Ascending aorta (tissue), 2 donors: ENCODE measurements around the gene ARL15. TPM values are rescaled to one million over a fixed set of nuclear protein-coding genes. Genes with fewer than 3 reads are reported as not detected.

Experiments
- DNase-seq, 2 donors: peaks; one replicate each; pipeline ENCODE4 v3.0.0-alpha.2; 2019; ENCODE audit warnings: low spot score in 2 of 2
- H3K27ac ChIP-seq, 2 donors: fragments of 200-600 bp; sonication (generic); one replicate each; pipeline ENCODE4 v1.5.1; 2016 to 2017; ENCODE audit warnings: mild to moderate bottlenecking in 1 of 2
- H3K27me3 ChIP-seq: fragments of 200-600 bp; sonication (generic); one replicate; pipeline ENCODE4 v1.5.1; 2017
- H3K36me3 ChIP-seq, 2 donors: fragments of 200-600 bp; sonication (generic); one replicate each; pipeline ENCODE4 v1.5.1; 2016
- H3K4me1 ChIP-seq, 2 donors: fragments of 200-600 bp; sonication (generic); one replicate each; pipeline ENCODE4 v1.5.1; 2016 to 2017; ENCODE audit warnings: mild to moderate bottlenecking in 1 of 2
- H3K4me3 ChIP-seq, 2 donors: fragments of 200-600 bp; sonication (generic); one replicate each; pipeline ENCODE4 v1.5.1; 2016 to 2017; ENCODE audit warnings: mild to moderate bottlenecking in 1 of 2
- H3K9me3 ChIP-seq, 2 donors: fragments of 200-600 bp; sonication (generic); one replicate each; pipeline ENCODE4 v1.5.1; 2016
- intact Hi-C: fragments of 100-400 bp; cut with DNase I; formaldehyde crosslinking; loops from one replicate; pipeline ENCODE4 v1.15.1; 2023
- total RNA-seq: library from RNA; depleted of rRNA; stranded (reverse); fragments of >200 nt; gene quantifications from one replicate; pipeline ENCODE4 v1.1.0, GENCODE V29; 2016
- TF ChIP-seq, protein P1 (sequence below), 3 experiments: fragments of 200-600 bp in 2 of 3; fragments of 450-650 bp in 1 of 3; sonication (generic) in 2 of 3; IDR thresholded peaks; one replicate each; pipeline ENCODE4 v1.5.1; 2016 to 2019; ENCODE audit warnings: antibody characterized with exemption in 3 of 3, mild to moderate bottlenecking in 1 of 3, moderate library complexity in 1 of 3

ARL15 gene
- total RNA-seq, 1 donor from 2014 or later: 12.5 TPM

DNA sequence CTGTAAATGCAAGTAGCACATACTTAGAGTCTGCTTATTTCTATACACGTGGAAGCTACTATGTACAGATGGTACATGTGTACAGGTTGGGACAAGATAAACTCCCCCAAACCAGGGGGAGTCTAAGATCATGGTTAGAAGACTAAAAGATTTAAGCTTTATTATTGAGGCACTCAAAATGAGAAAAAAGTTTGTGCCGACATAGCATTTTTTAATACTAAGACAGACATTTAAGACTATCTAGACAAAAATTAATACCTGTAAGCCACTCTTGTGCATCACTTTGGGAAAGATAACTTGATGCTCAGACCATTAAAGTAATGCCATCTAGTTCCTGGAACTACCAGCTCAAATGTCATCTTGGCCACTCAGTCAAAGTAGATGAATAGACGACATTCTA is 279.4 kb downstream of the ARL15 start:
- Histone ChIP-seq H3K27ac (no peak overlapping the region), H3K27me3 (no peaks in the 10 kb centered on the region), H3K4me1 (no peaks in the 10 kb centered on the region), H3K9me3 (no peaks in the 10 kb centered on the region), H3K4me3 (no peak overlapping the region), H3K36me3 (no peaks in the 10 kb centered on the region)
- intact Hi-C loops: no loop called here
- no peak for DNase-seq
- TF ChIP-seq, protein P1, sequence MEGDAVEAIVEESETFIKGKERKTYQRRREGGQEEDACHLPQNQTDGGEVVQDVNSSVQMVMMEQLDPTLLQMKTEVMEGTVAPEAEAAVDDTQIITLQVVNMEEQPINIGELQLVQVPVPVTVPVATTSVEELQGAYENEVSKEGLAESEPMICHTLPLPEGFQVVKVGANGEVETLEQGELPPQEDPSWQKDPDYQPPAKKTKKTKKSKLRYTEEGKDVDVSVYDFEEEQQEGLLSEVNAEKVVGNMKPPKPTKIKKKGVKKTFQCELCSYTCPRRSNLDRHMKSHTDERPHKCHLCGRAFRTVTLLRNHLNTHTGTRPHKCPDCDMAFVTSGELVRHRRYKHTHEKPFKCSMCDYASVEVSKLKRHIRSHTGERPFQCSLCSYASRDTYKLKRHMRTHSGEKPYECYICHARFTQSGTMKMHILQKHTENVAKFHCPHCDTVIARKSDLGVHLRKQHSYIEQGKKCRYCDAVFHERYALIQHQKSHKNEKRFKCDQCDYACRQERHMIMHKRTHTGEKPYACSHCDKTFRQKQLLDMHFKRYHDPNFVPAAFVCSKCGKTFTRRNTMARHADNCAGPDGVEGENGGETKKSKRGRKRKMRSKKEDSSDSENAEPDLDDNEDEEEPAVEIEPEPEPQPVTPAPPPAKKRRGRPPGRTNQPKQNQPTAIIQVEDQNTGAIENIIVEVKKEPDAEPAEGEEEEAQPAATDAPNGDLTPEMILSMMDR (IDR thresholded peaks at IDR 0.05): no peak

DNA sequence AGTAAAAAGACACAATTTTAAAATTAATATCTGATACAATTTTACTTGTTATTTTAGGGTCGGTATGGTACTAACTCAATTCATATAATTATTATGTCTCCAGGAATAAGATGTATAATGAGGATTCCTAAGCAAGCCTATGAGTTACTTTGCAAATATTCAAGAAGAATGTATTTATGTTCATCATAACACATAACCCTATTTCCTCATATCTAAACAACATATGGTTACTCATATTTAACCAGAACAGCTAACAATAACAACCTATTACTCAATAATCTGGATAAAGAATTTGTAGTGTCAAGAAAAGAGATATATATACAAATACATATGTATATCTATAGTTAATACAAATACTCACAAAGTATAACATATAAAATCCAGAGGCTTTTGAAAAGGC is 285.9 kb downstream of the ARL15 start:
- Histone ChIP-seq H3K27ac (no peak overlapping the region), H3K36me3 (no peaks in the 10 kb centered on the region), H3K4me3 (no peak overlapping the region), H3K9me3 (no peaks in the 10 kb centered on the region), H3K27me3 (no peaks in the 10 kb centered on the region), H3K4me1 (no peaks in the 10 kb centered on the region)
- intact Hi-C loops: no loop called here
- no peak for DNase-seq
- TF ChIP-seq, protein P1 (IDR thresholded peaks at IDR 0.05): no peak

DNA sequence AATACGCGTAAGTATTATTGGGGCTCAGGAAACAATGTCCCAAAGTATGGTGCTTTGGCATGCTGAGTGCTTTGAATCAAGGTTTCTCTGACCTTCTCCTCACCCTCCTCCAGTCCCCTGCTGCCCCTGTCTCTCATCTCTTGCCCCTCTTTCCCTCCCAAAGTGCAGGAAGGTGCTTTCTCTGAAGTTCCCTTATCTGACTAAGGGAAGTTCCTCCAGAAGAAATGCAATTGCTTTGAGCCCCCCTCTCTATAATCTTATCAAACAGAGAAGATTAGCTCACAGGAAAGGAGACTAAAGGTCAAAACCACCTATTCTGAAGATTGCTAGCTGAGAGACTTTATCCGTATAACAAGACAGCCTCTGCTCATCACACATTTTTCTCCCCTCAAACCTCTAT is 288.1 kb downstream of the ARL15 start:
- no peaks in the 10 kb centered on the region for H3K9me3 ChIP-seq
- H3K4me3 ChIP-seq: no peak overlapping the region
- H3K36me3 ChIP-seq: no peaks in the 10 kb centered on the region
- TF ChIP-seq, protein P1 (IDR thresholded peaks at IDR 0.05): no peak
- no peaks in the 10 kb centered on the region for H3K27me3 ChIP-seq
- intact Hi-C loops: no loop called here
- no peaks in the 10 kb centered on the region for H3K4me1 ChIP-seq
- no peak overlapping the region for H3K27ac ChIP-seq
- no peak for DNase-seq

DNA sequence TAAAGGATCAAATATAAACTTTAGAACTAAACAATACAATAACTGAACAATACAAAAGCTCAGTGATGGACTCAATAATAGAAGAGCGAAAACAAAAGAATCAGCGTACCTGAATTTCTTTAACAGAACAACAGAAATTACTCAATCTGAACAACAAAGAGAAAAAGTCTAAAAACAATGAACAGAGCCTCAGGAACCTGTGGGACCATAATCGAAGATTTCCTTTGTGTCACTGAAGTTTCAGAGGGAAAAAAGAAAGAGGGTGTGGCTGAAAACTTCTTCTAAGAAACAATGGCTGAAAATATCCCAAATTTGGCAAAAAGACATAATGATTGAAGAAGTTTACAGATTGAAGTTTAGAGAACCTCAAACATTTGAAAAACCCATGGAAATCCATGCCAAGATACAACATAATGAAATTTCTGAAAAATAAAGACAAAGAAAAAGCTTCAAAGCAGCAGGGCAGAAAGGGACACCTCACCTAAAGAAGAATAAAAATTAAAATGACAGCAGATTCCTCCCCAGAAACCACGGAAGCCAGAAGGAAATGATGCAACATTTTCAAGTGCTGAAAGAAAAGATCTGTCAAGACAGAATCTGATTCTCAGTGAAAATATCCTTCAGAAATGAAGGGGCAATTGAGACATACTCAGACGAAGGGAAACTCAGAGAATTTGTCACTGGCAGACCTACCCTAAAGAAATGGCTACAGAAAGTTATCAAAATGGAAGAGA is 288.8 kb downstream of the ARL15 start:
- Histone ChIP-seq H3K4me1 (no peaks in the 10 kb centered on the region), H3K36me3 (no peaks in the 10 kb centered on the region), H3K27me3 (no peaks in the 10 kb centered on the region), H3K9me3 (no peaks in the 10 kb centered on the region), H3K4me3 (no peak overlapping the region), H3K27ac (no peak overlapping the region)
- intact Hi-C loops: no loop called here
- TF ChIP-seq, protein P1 (IDR thresholded peaks at IDR 0.05): no peak
- DNase-seq: no peak

DNA sequence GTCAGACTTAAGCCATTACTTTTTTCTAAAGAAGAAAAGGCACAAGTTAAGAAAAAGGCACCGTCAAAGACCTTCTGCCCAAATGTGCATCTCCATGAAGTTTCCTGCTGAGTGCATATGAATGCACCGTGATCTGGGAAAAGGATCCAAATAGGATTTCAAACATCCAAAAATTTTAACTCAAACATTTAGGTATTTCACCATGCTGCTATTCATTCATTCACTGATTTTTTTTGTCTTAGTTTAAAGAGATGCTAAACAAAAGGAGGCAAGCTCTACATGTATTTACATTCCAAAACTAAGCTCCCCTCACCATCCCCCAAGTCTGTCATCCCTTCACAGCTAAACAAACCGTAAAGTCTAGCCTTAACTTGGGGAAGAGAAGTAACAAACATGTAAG is 291.9 kb downstream of the ARL15 start:
- intact Hi-C loops: no loop called here
- TF ChIP-seq, protein P1 (IDR thresholded peaks at IDR 0.05): no peak
- no peaks in the 10 kb centered on the region for H3K36me3 ChIP-seq

More for the DNA sequence above, 291.9 kb downstream of the ARL15 start:
- Histone ChIP-seq H3K4me1 (no peaks in the 10 kb centered on the region), H3K9me3 (peaks cover 4 to 5% of the 10 kb centered on the region in 2 donors), H3K27me3 (no peaks in the 10 kb centered on the region), H3K4me3 (no peak overlapping the region), H3K27ac (no peak overlapping the region)
- DNase-seq: no peak
